ENCODE results near the gene MED13L.

The MED13L gene

DNA sequence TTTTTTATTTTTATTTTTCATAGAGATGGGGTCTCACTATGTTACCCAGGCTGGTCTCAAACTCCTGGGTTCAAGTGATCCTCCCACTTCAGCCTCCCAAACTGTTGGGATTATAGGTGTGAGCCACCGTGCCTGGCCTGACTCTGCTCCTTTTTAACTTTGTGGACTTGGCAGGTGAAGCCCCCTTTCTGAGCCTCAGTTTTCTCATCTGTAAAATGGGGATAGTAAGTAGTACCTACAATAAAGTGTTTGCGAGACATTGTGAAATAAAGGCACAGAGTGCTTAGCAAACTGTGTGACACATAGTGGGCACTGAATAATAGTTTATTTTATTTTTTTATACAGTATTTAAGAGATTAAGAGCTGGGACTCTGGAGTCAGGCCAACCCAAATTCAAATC lies 21.1 kb upstream of the MED13L start:
- no peak for DNase-seq (ENCODE audit: low read depth)
- TF ChIP-seq, protein P1, sequence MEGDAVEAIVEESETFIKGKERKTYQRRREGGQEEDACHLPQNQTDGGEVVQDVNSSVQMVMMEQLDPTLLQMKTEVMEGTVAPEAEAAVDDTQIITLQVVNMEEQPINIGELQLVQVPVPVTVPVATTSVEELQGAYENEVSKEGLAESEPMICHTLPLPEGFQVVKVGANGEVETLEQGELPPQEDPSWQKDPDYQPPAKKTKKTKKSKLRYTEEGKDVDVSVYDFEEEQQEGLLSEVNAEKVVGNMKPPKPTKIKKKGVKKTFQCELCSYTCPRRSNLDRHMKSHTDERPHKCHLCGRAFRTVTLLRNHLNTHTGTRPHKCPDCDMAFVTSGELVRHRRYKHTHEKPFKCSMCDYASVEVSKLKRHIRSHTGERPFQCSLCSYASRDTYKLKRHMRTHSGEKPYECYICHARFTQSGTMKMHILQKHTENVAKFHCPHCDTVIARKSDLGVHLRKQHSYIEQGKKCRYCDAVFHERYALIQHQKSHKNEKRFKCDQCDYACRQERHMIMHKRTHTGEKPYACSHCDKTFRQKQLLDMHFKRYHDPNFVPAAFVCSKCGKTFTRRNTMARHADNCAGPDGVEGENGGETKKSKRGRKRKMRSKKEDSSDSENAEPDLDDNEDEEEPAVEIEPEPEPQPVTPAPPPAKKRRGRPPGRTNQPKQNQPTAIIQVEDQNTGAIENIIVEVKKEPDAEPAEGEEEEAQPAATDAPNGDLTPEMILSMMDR (IDR thresholded peaks at IDR 0.05; ENCODE audit: low read depth, low read length, missing control alignments) = no peak
- no peak overlapping the region for H3K4me3 ChIP-seq (ENCODE audit: low read depth, low read length)

DNA sequence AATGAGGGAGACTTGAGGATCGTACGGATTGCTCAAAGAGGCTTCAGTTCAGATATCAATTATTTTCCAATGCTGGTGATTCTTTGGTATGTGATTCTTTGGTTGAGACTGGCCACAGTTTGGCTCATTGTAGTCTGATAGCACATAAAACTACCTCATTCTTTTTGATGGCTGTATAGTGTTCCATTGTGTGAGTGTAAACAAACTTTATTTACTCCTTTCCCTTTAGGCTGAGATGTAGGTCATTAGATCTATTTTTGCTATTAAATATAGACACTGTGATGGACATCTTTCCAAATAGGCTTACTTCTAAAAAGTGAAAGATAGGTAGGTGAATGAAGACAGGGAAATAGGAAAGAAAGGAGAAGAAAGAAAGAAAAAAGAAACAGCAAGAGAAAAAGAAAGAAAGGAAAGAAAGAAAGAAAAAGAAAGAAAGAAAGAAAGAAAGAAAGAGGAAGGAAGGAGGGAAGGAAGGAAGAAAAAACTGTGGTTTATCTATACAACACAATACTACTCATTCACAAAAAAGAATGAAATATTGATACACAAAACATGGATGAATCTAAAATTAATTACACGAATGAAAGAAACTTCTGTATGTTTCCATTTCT lies 19.8 kb upstream of the MED13L start:
- DNase-seq (ENCODE audit: low read depth) = no peak
- H3K4me3 ChIP-seq (ENCODE audit: low read depth, low read length) = no peak overlapping the region
- TF ChIP-seq, protein P1 (IDR thresholded peaks at IDR 0.05; ENCODE audit: low read depth, low read length, missing control alignments) = no peak

DNA sequence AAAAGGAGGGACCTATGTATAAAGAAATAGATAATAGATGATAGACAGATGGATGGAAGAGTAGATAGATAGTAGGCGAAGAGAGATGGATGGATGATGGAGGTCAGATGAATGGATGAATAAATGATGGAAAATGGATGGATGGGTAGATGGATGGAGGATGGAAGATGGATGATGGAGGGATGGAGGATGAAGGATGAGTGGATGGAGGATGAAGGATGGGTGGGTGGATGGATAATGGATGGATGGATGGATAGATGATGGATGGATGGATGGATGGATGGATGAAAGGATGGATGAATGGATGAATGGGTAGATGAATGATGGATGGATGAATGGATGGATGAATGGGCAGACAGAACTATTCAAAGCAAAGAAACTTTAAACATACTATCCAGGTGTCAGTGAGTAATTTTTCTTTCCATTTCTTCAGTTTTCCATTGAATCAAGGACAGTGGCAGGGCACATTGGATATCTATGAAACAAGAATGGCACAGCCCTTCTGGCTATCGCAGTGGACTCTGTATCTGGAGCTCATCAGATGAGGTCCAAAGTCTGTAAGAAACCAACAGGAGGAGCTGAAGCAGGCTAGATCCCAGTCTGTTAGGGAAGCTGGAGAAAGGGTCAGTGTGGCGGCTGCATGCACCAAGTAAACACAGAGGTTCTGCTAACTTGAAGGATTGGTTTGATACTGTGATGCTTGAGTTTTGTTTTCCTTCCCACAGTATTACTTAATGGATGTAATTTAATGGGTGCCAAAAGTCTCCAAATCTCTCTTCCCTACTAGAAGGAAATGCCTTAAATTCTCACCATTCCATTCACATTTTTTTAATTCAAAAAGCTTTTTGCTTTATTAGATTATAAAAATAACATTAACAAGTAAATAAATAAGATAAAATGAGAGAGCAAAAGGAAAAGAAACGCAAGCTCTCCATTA lies 18.1 kb upstream of the MED13L start:
- no peak overlapping the region for H3K4me3 ChIP-seq (ENCODE audit: low read depth, low read length)
- TF ChIP-seq, protein P1 (IDR thresholded peaks at IDR 0.05; ENCODE audit: low read depth, low read length, missing control alignments) = no peak
- DNase-seq (ENCODE audit: low read depth) = no peak

DNA sequence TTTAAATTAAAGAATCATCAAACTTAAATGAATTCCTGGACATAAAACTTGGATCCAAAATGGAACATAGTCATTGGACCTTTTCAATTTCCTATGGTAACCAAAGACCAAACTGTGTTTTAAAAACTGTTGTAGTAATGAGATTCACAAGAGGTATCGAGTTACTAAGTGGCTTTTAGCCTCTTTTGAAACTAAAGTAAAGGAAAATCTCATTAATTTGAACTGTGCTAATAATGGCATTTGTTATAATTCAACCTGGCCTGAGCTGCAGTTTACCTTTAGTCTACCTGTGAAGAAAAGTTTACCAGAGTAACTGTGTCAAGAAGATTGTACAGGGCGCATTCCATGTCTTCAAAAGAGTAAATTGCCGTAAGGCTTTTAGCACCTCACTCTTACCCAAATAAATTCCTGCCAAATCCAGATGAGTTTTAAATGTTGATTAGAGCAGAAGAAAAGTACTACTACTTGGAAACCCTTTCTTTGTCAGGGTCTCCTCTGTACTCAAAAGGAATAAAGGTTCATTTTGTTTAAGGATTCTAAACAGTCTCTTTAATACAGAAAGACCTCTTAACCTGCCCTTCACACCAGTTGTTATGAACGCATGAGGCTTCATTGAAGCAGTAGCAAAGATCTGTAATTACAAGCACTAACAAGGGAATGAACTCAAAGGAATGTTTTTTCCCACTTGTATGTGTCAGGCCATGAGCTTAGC lies 17.1 kb upstream of the MED13L start:
- H3K4me3 ChIP-seq (ENCODE audit: low read depth, low read length) = no peak overlapping the region
- TF ChIP-seq, protein P1 (IDR thresholded peaks at IDR 0.05; ENCODE audit: low read depth, low read length, missing control alignments) = no peak
- DNase-seq (ENCODE audit: low read depth) = no peak

DNA sequence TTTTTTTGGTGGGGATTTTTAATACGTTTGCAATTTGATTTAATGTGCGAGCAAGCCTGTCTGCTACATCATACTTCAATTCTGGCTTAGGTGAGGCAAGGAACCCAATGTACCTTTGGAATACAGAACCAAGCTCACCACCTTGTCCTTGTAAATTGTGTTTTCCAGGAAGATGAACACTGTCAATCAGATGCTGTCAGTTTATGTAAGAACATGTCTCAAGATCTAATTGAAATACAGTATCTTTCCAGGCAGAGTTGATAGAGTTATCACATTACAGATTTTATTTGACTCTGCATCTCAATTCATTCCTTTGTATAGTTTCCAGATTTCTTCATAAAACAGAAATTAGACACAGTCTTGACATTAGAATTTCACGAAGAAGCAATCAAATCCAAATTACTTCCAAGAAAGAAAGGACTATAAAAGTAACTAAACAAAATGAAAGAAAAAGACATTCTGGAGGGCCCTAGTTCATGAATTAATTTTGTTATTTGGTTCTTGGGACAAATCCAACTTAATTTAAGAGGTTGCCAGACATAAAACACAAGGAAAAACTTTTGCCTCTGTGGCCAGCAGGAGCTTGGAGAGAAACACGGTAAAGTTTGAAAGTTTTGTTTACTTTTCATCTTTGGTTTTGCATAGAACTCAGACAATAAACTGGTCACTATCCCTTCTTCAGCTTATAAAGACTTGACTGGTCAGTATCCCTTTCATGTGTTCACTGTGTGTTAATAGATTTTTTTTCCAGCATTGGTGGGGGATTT lies 16.4 kb upstream of the MED13L start:
- no peak overlapping the region for H3K4me3 ChIP-seq (ENCODE audit: low read depth, low read length)
- TF ChIP-seq, protein P1 (IDR thresholded peaks at IDR 0.05; ENCODE audit: low read depth, low read length, missing control alignments) = no peak
- no peak for DNase-seq (ENCODE audit: low read depth)

DNA sequence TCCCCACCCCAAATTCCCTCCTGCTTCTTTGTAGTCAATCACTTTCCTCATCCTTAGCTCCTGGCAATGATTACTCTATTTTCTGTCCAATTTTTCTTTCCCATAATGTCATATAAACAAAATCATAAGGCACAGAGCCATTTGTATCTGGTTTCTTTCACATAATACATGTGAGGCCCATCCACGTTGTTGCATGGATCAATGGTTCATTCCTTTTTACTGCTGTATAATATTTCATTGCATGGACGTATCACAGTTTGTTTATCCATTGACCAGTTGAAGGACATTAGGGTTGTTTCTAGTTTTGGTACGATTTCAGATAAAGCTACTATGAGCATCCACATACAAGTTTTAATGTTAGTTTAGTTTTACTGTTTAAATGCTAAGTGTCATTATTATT lies 13.7 kb upstream of the MED13L start:
- H3K4me3 ChIP-seq (ENCODE audit: low read depth, low read length) = no peak overlapping the region
- DNase-seq (ENCODE audit: low read depth) = no peak
- TF ChIP-seq, protein P1 (IDR thresholded peaks at IDR 0.05; ENCODE audit: low read depth, low read length, missing control alignments) = no peak

Data from GM12864 (cell line).